ENCODE data around the gene KCTD2. TPM values are rescaled to one million over a fixed set of nuclear protein-coding genes. Genes with fewer than 3 reads are reported as not detected.

KCTD2 gene
- total and polyA plus RNA-seq, 9 of the 15 experiments (the other 6 are each of a cell fraction or from before 2014, with no cell fraction given): 1.7 to 32.9 (median 15.8) TPM

DNA sequence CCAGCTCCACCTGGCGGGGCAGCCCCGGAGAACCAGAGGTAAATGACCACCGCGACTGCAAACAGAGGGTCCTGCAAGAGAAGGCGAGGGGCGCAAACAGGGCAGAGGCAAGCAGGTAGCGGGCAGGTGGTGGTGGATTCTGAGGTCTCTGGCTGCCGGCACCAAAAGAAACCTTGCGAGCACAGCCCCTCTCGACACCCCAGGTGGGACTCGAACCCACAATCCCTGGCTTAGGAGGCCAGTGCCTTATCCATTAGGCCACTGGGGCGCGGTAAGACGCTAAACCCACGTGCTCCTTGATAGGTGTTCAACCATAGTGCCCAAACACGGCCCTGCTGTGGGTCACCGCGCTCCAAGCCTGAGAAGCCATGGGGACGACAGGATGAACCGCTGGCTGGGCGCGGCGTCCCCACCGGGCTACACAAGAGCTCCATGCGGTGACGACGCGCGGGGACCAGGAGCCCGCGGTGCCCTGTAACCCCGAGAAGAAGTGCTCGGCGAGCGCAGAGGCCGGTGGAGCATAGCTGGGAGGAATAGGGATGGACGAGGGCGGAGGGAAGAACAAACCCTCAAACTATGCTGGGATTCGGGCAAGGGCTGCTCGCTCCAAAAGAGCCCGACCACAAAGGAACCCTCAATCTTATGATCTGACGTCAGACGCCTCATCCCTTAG, 12.7 kb upstream of the KCTD2 start (continued):
- TF ChIP-seq, protein P1, sequence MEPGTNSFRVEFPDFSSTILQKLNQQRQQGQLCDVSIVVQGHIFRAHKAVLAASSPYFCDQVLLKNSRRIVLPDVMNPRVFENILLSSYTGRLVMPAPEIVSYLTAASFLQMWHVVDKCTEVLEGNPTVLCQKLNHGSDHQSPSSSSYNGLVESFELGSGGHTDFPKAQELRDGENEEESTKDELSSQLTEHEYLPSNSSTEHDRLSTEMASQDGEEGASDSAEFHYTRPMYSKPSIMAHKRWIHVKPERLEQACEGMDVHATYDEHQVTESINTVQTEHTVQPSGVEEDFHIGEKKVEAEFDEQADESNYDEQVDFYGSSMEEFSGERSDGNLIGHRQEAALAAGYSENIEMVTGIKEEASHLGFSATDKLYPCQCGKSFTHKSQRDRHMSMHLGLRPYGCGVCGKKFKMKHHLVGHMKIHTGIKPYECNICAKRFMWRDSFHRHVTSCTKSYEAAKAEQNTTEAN (CRISPR knock-in tag; IDR thresholded peaks at IDR 0.05): 0 out of 2 replicates have a peak, but pooled peaks have one; percentile 51
- TF ChIP-seq SLC30A9 (CRISPR knock-in tag; IDR thresholded peaks at IDR 0.05) (no peak), DPF2 (IDR thresholded peaks at IDR 0.05) (0 out of 2 replicates have a peak, but pooled peaks have one; percentile 43), ZNF644 (tag; IDR thresholded peaks at IDR 0.05; ENCODE audit: low read depth) (no peak), MCM7 (IDR thresholded peaks at IDR 0.05) (no peak), ZBTB8A (IDR thresholded peaks at IDR 0.05; ENCODE audit: partially characterized antibody) (peak; percentile 86), HEY1 (CRISPR knock-in tag; IDR thresholded peaks at IDR 0.05; ENCODE audit: borderline replicate concordance) (no peak), RREB1 (CRISPR knock-in tag; IDR thresholded peaks at IDR 0.05) (no peak), ZNF507 (tag; conservative IDR thresholded peaks at IDR 0.05) (no peak), L3MBTL2 (IDR thresholded peaks at IDR 0.05) (peak; percentile 89), CBX3 (IDR thresholded peaks at IDR 0.05; ENCODE audit: borderline replicate concordance in 1 of 2, low read length in 2 of 2) (peak in 1 of 2 experiments; percentile 55; a peak in 1 of 3 replicates), NCOA1 (IDR thresholded peaks at IDR 0.05; ENCODE audit: low read depth) (no peak), NBN (IDR thresholded peaks at IDR 0.05; ENCODE audit: low read depth) (peak; percentile 47)
- TF ChIP-seq, protein P2, sequence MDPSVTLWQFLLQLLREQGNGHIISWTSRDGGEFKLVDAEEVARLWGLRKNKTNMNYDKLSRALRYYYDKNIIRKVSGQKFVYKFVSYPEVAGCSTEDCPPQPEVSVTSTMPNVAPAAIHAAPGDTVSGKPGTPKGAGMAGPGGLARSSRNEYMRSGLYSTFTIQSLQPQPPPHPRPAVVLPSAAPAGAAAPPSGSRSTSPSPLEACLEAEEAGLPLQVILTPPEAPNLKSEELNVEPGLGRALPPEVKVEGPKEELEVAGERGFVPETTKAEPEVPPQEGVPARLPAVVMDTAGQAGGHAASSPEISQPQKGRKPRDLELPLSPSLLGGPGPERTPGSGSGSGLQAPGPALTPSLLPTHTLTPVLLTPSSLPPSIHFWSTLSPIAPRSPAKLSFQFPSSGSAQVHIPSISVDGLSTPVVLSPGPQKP (CRISPR knock-in tag; IDR thresholded peaks at IDR 0.05): no peak
